Panc1 (cell line): ENCODE data around the gene LOXL1. TPM values are rescaled to one million over a fixed set of nuclear protein-coding genes. Genes with fewer than 3 reads are reported as not detected.

ENCODE experiments used
- ATAC-seq: fragments of 200-7000 bp; cut with Tn5 transposase; 2 replicates; pipeline ENCODE4 v1.9.1; 2020; ENCODE audit warnings: mild to moderate bottlenecking, moderate library complexity
- BruUV-seq: library from RNA; stranded (reverse); fragments of 400-500 nt; replicated peaks from 2 replicates; lab custom pipeline; 2021; lab: Mats Ljungman, UMichigan
- CTCF ChIA-PET: fragments of 300-600 bp; sonication (Branson Sonifier 250); formaldehyde crosslinking; loops from one replicate; lab custom pipeline; 2022; ENCODE audit warnings: antibody characterized with exemption; lab: Charles Lee
- POLR2A ChIA-PET: fragments of 300-600 bp; sonication (Branson Sonifier 250); formaldehyde crosslinking; loops from one replicate; lab custom pipeline; 2022; ENCODE audit warnings: antibody characterized with exemption; lab: Charles Lee
- DNase-seq: peaks from one replicate; pipeline ENCODE4 v3.0.0-alpha.2; 2010; ENCODE audit warnings: low read depth, low spot score
- H3K27ac ChIP-seq: 2 replicates; pipeline ENCODE4 v1.5.1; 2011; ENCODE audit warnings: mild to moderate bottlenecking, low read length, inconsistent platforms
- H3K27me3 ChIP-seq: fragments of 200-500 bp; sonication (Bioruptor generic); 2 replicates; pipeline ENCODE4 v1.6.0; 2014; ENCODE audit warnings: low read length, inconsistent platforms; ENCODE audit not compliant: control insufficient read depth, insufficient read depth
- H3K36me3 ChIP-seq: fragments of 200-500 bp; sonication (Bioruptor generic); 2 replicates; pipeline ENCODE4 v1.5.1; 2014; ENCODE audit warnings: inconsistent platforms, mild to moderate bottlenecking, low read length, moderate library complexity; ENCODE audit not compliant: control insufficient read depth, insufficient read depth
- H3K4me1 ChIP-seq: 2 replicates; pipeline ENCODE4 v1.5.1; 2011; ENCODE audit warnings: inconsistent platforms, mild to moderate bottlenecking, low read length, moderate library complexity; ENCODE audit not compliant: control insufficient read depth, insufficient read depth
- H3K4me3 ChIP-seq, 2 experiments: 2 replicates each; pipeline ENCODE4 v1.5.1; 2011 to 2012; ENCODE audit warnings: low read depth in 2 of 2, low read length in 2 of 2, mild to moderate bottlenecking in 2 of 2, inconsistent platforms in 1 of 2, moderate library complexity in 1 of 2
- H3K9me3 ChIP-seq: fragments of 200-500 bp; sonication (Bioruptor generic); 2 replicates; pipeline ENCODE4 v1.5.1; 2014; ENCODE audit warnings: low read depth, mild to moderate bottlenecking, inconsistent platforms, low read length, moderate library complexity; ENCODE audit not compliant: control insufficient read depth, insufficient read depth
- POLR2AphosphoS5 ChIP-seq: IDR thresholded peaks from 2 replicates; pipeline ENCODE4 v1.6.1; 2012; ENCODE audit warnings: mild to moderate bottlenecking, low read depth, low read length, moderate library complexity
- SIN3A ChIP-seq: IDR thresholded peaks from 2 replicates; pipeline ENCODE4 v1.6.1; 2012; ENCODE audit warnings: low read depth, mild to moderate bottlenecking, low read length, moderate library complexity, borderline replicate concordance; ENCODE audit not compliant: insufficient read depth
- TCF7L2 ChIP-seq: IDR thresholded peaks from 2 replicates; pipeline ENCODE4 v1.6.1; 2011; ENCODE audit warnings: mild to moderate bottlenecking, low read depth, low read length, inconsistent platforms
- in situ Hi-C: cut with HindIII; loops from 2 replicates; pipeline ENCODE4 v1.10.0; 2016; ENCODE audit warnings: low sequenced_read_pairs, low pct_unique_long_range_greater_than_20kb
- intact Hi-C: fragments of 100-400 bp; cut with micrococcal nuclease; formaldehyde crosslinking; loops from one replicate; pipeline ENCODE4 v1.10.0; 2022; ENCODE audit not compliant: unreplicated experiment
- total RNA-seq: library from RNA; stranded (reverse); gene quantifications from one replicate; pipeline ENCODE4 v1.2.1, GENCODE V29; 2021; ENCODE audit not compliant: unreplicated experiment
- TF ChIP-seq, protein P1 (sequence below), 2 experiments: IDR thresholded peaks; 2 replicates each; pipeline ENCODE4 v1.6.1; 2011 to 2012; ENCODE audit warnings: low read depth in 2 of 2, control low read depth in 1 of 2, low read length in 1 of 2, mild to moderate bottlenecking in 1 of 2, moderate library complexity in 1 of 2; ENCODE audit not compliant: insufficient read depth in 1 of 2
- TF ChIP-seq, protein P2 (sequence below): fragments of 450-650 bp; IDR thresholded peaks from 2 replicates; pipeline ENCODE4 v1.5.1; 2017; ENCODE audit warnings: mild to moderate bottlenecking

The LOXL1 gene
- total RNA-seq, 1 experiment from 2014 or later, result 18.6 TPM

DNA sequence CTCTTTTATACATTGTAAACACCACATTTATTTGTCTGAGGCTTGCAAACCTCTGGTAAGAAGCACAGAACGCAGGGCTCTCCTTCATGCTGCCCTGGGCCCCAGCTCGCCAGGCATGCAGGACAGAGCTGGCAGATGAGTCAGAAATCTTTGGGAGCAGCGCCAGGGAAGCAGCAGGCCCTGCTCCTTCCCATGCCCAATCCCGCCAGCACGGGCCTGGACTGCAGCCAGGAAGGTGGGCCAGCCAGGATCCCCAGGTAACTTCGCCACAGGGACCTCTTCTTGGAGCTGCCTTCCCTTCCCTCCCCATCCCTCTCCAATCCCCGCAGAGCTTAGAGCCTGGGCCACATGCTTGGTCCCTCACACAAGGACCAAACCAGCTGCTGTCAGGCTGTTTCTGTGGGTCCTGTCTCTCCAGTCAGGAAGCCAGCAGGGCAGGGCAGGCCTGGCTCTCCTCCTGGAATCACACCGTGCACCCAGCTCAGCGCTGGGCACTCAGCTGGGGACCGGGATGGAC, 57.0 kb downstream of the LOXL1 start:
- ATAC-seq (peak; percentile 76), DNase-seq (no peak)
- BruUV-seq, result no TSS peak
- intact Hi-C loops, result no loop called here
- CTCF ChIA-PET, result interaction anchor here (0.6 to 1.2 kb wide), 3 partner anchors 10 to 65 kb away, joined by 3 to 6 read pairs (median 3); no protein-coding TSS in a partner anchor
- TF ChIP-seq SIN3A (no peak), POLR2AphosphoS5 (no peak), TCF7L2 (no peak)
- TF ChIP-seq, protein P1, sequence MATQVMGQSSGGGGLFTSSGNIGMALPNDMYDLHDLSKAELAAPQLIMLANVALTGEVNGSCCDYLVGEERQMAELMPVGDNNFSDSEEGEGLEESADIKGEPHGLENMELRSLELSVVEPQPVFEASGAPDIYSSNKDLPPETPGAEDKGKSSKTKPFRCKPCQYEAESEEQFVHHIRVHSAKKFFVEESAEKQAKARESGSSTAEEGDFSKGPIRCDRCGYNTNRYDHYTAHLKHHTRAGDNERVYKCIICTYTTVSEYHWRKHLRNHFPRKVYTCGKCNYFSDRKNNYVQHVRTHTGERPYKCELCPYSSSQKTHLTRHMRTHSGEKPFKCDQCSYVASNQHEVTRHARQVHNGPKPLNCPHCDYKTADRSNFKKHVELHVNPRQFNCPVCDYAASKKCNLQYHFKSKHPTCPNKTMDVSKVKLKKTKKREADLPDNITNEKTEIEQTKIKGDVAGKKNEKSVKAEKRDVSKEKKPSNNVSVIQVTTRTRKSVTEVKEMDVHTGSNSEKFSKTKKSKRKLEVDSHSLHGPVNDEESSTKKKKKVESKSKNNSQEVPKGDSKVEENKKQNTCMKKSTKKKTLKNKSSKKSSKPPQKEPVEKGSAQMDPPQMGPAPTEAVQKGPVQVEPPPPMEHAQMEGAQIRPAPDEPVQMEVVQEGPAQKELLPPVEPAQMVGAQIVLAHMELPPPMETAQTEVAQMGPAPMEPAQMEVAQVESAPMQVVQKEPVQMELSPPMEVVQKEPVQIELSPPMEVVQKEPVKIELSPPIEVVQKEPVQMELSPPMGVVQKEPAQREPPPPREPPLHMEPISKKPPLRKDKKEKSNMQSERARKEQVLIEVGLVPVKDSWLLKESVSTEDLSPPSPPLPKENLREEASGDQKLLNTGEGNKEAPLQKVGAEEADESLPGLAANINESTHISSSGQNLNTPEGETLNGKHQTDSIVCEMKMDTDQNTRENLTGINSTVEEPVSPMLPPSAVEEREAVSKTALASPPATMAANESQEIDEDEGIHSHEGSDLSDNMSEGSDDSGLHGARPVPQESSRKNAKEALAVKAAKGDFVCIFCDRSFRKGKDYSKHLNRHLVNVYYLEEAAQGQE (IDR thresholded peaks at IDR 0.05; ENCODE audit: insufficient read depth in 1 of 2, low read depth in 2 of 2, low read length in 1 of 2), result no peak
- TF ChIP-seq, protein P2, sequence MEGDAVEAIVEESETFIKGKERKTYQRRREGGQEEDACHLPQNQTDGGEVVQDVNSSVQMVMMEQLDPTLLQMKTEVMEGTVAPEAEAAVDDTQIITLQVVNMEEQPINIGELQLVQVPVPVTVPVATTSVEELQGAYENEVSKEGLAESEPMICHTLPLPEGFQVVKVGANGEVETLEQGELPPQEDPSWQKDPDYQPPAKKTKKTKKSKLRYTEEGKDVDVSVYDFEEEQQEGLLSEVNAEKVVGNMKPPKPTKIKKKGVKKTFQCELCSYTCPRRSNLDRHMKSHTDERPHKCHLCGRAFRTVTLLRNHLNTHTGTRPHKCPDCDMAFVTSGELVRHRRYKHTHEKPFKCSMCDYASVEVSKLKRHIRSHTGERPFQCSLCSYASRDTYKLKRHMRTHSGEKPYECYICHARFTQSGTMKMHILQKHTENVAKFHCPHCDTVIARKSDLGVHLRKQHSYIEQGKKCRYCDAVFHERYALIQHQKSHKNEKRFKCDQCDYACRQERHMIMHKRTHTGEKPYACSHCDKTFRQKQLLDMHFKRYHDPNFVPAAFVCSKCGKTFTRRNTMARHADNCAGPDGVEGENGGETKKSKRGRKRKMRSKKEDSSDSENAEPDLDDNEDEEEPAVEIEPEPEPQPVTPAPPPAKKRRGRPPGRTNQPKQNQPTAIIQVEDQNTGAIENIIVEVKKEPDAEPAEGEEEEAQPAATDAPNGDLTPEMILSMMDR, result no peak
- peaks cover 13% of the 10 kb centered on the region; the same call in 1 of the 2 replicates for H3K4me1 ChIP-seq
- H3K9me3 ChIP-seq, result no peaks in the 10 kb centered on the region
- POLR2A ChIA-PET, result interaction anchor here (0.6 to 0.7 kb wide), 2 partner anchors 61 to 646 kb away, joined by 3 to 6 read pairs; no protein-coding TSS in a partner anchor
- H3K27ac ChIP-seq, result no peak overlapping the region
- no peak overlapping the region for H3K4me3 ChIP-seq
- H3K27me3 ChIP-seq, result no peaks in the 10 kb centered on the region
- in situ Hi-C loops, result no loop called here
- no peaks in the 10 kb centered on the region for H3K36me3 ChIP-seq

DNA sequence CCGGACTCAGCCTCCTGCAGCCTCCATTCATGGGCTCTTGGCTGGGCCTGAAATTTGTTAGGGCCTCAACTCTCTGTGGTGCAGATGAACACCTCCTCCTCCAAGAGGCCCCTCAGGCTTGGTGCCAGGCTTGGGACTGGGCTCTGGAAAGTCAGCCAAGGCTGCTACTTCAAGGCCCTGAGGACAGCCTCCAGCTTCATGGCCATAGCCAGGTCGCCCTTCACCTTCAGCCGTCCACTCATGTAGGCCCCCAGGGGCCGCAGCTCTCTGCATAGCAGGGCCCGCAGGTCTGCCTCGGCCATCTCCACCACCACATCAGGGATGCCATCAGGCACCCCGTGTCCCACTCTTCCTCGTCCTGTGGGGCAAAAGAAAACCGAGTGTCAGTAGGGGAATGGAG, 57.5 kb downstream of the LOXL1 start:
- Histone ChIP-seq H3K27me3 (no peaks in the 10 kb centered on the region), H3K9me3 (no peaks in the 10 kb centered on the region), H3K27ac (no peak overlapping the region), H3K36me3 (no peaks in the 10 kb centered on the region), H3K4me3 (no peak overlapping the region), H3K4me1 (peaks cover 13% of the 10 kb centered on the region; the same call in 1 of the 2 replicates)
- POLR2A ChIA-PET, result interaction anchor here (0.7 kb wide), 1 partner anchor 62 kb away, joined by 3 read pairs; no protein-coding TSS in a partner anchor
- CTCF ChIA-PET, result interaction anchor here (0.6 to 1.2 kb wide), 2 partner anchors 11 to 65 kb away, joined by 3 to 6 read pairs; no protein-coding TSS in a partner anchor
- in situ Hi-C loops, result no loop called here
- intact Hi-C loops, result no loop called here
- TF ChIP-seq SIN3A (no peak), POLR2AphosphoS5 (no peak), TCF7L2 (no peak)
- TF ChIP-seq, protein P1 (IDR thresholded peaks at IDR 0.05; ENCODE audit: insufficient read depth in 1 of 2, low read depth in 2 of 2, low read length in 1 of 2), result no peak
- TF ChIP-seq, protein P2, result no peak
- BruUV-seq, result no TSS peak
- no peak for DNase-seq
- ATAC-seq, result no peak
